Mesothelial cell of epicardium (in vitro differentiated cells): ENCODE results near the gene MIEN1. TPM values are rescaled to one million over a fixed set of nuclear protein-coding genes. Genes with fewer than 3 reads are reported as not detected.

Experiments
- DNase-seq, 2 experiments: peaks; one replicate each; pipeline ENCODE4 v3.0.0; 2021; ENCODE audit warnings: low spot score in 2 of 2; ENCODE audit not compliant: unreplicated experiment in 2 of 2
- H3K27ac Mint-ChIP-seq: 2 replicates; pipeline ENCODE4 v1.8.0; 2021; ENCODE audit warnings: mixed read lengths
- H3K27me3 Mint-ChIP-seq: 2 replicates; pipeline ENCODE4 v1.8.0; 2021; ENCODE audit warnings: low read depth, mixed read lengths
- H3K36me3 Mint-ChIP-seq: 2 replicates; pipeline ENCODE4 v1.8.0; 2021; ENCODE audit warnings: mixed read lengths
- H3K4me1 Mint-ChIP-seq: 2 replicates; pipeline ENCODE4 v1.8.0; 2021; ENCODE audit warnings: mixed read lengths
- H3K4me3 Mint-ChIP-seq: 2 replicates; pipeline ENCODE4 v1.8.0; 2021; ENCODE audit warnings: mild to moderate bottlenecking, moderate library complexity, mixed read lengths
- H3K9me3 Mint-ChIP-seq: 2 replicates; pipeline ENCODE4 v1.8.0; 2021; ENCODE audit warnings: mixed read lengths
- total RNA-seq: library from RNA; stranded (reverse); gene quantifications from 3 replicates; pipeline ENCODE4 v1.2.1, GENCODE V29; 2021
- TF ChIP-seq, protein P1 (sequence below): fragments of 200-600 bp; sonication (generic); IDR thresholded peaks from one replicate; pipeline ENCODE4 v1.5.0; 2021; ENCODE audit warnings: antibody characterized with exemption; ENCODE audit not compliant: unreplicated experiment

MIEN1 gene
- total RNA-seq, 1 donor from 2014 or later: 35.3 TPM

- TF ChIP-seq, protein P1, sequence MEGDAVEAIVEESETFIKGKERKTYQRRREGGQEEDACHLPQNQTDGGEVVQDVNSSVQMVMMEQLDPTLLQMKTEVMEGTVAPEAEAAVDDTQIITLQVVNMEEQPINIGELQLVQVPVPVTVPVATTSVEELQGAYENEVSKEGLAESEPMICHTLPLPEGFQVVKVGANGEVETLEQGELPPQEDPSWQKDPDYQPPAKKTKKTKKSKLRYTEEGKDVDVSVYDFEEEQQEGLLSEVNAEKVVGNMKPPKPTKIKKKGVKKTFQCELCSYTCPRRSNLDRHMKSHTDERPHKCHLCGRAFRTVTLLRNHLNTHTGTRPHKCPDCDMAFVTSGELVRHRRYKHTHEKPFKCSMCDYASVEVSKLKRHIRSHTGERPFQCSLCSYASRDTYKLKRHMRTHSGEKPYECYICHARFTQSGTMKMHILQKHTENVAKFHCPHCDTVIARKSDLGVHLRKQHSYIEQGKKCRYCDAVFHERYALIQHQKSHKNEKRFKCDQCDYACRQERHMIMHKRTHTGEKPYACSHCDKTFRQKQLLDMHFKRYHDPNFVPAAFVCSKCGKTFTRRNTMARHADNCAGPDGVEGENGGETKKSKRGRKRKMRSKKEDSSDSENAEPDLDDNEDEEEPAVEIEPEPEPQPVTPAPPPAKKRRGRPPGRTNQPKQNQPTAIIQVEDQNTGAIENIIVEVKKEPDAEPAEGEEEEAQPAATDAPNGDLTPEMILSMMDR: no peak
- Mint-ChIP-seq H3K4me1 (peaks cover 3% of the 10 kb centered on the region), H3K9me3 (no peaks in the 10 kb centered on the region), H3K27me3 (no peaks in the 10 kb centered on the region), H3K36me3 (peaks cover 31% of the 10 kb centered on the region), H3K27ac (no peak overlapping the region), H3K4me3 (no peak overlapping the region)
- DNase-seq: no peak
Observed at GRCh38 chr17:39724731-39725130, 5.6 kb downstream of the MIEN1 start.

- TF ChIP-seq, protein P1: no peak
- H3K4me1 Mint-ChIP-seq: no peaks in the 10 kb centered on the region
- no peak overlapping the region for H3K4me3 Mint-ChIP-seq
- no peaks in the 10 kb centered on the region for H3K27me3 Mint-ChIP-seq
- no peaks in the 10 kb centered on the region for H3K9me3 Mint-ChIP-seq
- no peak overlapping the region for H3K27ac Mint-ChIP-seq
- DNase-seq: no peak
- peaks cover 35% of the 10 kb centered on the region for H3K36me3 Mint-ChIP-seq
Observed at GRCh38 chr17:39722965-39723848, 7.1 kb downstream of the MIEN1 start.

GRCh38 chr17:39722104-39722503, 8.2 kb downstream of the MIEN1 start:
- Mint-ChIP-seq H3K4me1 (no peaks in the 10 kb centered on the region), H3K4me3 (no peak overlapping the region), H3K36me3 (peaks cover 35% of the 10 kb centered on the region), H3K27me3 (no peaks in the 10 kb centered on the region), H3K27ac (no peak overlapping the region), H3K9me3 (no peaks in the 10 kb centered on the region)
- no peak for DNase-seq
- TF ChIP-seq, protein P1: no peak

DNA sequence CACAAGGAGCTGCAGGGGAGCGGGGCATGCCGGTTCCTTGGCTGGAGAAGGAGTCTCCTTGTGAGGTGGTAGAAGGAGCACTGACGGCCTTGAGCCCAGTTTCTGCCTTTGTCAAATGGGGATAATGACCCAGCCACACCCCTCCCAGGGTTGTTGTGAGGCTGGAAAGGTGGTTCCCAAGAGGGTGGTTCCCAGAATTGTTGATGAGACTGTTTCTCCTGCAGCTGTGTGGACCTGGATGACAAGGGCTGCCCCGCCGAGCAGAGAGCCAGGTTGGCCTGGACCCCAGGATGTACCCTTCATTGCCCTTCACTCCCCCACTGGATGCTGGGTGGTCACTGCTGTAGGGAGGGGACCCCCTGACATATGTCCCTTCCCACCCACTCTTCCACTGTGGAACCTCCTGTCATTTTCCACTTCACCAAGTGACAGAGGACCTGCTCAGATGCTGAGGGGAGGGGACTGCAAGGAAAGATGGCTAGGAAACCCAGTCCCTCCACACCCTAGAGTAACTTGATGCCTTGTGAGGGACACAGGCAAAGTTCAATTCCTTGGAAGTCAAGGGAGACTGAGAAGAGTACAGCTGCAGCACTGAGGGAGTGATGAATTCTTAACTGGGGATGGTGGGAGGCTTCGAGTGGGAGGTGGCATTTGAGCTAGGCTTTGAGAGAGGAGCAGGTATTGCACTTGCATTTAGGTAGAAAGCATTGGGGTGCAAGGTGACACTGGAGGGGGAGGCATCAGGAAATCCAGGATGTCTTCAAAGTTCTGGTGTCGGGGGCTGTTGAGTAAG, 10.6 kb downstream of the MIEN1 start:
- Mint-ChIP-seq H3K36me3 (peaks cover 27% of the 10 kb centered on the region), H3K4me3 (no peak overlapping the region), H3K27me3 (no peaks in the 10 kb centered on the region), H3K9me3 (no peaks in the 10 kb centered on the region), H3K27ac (no peak overlapping the region), H3K4me1 (no peaks in the 10 kb centered on the region)
- TF ChIP-seq, protein P1: no peak
- no peak for DNase-seq

GRCh38 chr17:39717660-39718059, 12.7 kb downstream of the MIEN1 start:
- Mint-ChIP-seq H3K9me3 (no peaks in the 10 kb centered on the region), H3K36me3 (peaks cover 20% of the 10 kb centered on the region), H3K27me3 (no peaks in the 10 kb centered on the region), H3K27ac (no peak overlapping the region), H3K4me1 (no peaks in the 10 kb centered on the region), H3K4me3 (no peak overlapping the region)
- DNase-seq: no peak
- TF ChIP-seq, protein P1: no peak
